Sciatic nerve (tissue), 2 donors: ENCODE results near the gene EOLA1. TPM values are rescaled to one million over a fixed set of nuclear protein-coding genes. Genes with fewer than 3 reads are reported as not detected.
"Not testable (repeated sequence)": the region's sequence is repeated elsewhere in the genome, so short reads cannot be mapped to it uniquely, and the experiment has no call there.

Experiments used
- ATAC-seq: fragments of 200-7000 bp; cut with Tn5 transposase; one replicate; pipeline ENCODE4 v1.9.1; 2020; ENCODE audit warnings: mild to moderate bottlenecking, moderate library complexity
- DNase-seq: peaks from one replicate; pipeline ENCODE4 v3.0.0-alpha.2; 2020; ENCODE audit warnings: low spot score
- intact Hi-C: fragments of 100-400 bp; cut with DNase I; formaldehyde crosslinking; loops from one replicate; pipeline ENCODE4 v1.14.2; 2022
- total RNA-seq: library from RNA; stranded (reverse); fragmentation: NEBNext Ultra II Directional; extraction: Animal tissue kit (Norgen Biotek cat#: 25700); gene quantifications from one replicate; pipeline ENCODE4 v1.2.1, GENCODE V29; 2021
- donor health status: DM: no; HTN: no; CAD: no.
- donor health status: DM: no; HTN: no; CAD: no.

Gene EOLA1
- 18.9 TPM for total RNA-seq

DNA sequence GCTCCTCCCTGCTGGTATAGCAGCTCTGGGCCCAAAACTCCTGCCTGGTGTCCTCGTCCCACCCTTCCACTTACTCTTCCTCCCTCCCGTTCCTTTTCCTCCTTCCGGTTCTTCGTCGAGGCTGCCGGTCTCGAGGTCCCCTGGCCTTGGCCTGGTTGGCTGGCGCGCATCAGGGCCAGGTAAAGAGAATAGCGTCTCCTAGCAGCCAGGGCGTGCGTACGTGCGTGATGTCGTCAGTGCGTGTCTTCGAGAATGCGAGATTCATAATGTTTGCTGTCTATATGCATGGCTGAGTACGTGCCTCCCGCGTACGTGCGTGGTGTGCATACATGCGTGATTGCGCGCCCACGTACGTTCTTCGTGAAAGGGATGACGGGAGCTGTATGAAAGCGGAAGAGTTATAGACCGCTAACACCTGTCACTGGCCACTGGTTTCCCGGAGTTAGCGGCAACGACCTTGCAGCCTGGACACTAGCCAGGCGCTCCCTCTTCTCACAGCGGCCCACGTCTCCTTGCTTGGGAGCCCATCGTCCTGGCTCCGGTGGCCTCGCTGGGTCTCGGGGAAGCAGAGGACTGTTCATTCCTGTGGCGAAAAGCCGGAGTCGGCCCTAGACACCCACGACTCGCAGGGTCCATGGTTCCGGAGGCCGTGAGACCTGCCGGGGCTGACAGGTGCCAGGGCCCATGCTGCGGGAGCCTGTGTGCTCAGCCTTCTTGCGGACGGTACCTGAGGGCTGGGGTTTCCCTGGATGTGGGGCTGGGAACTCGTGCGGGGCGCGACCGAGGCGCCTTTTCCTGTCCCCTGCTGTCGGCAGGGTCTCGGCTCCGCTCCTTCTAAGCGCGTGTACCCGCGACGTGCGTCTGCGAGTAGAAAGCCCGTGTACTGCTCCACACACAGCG is at the start of gene EOLA1:
TSS of gene EOLA1 (plus strand) at position 392 of the 900 bp plus-strand sequence. CDS start 4,619 bp downstream, outside the sequence.
- intact Hi-C loops = no loop called here
- peak; percentile 87 for DNase-seq
- peak; percentile 58 for ATAC-seq

DNA sequence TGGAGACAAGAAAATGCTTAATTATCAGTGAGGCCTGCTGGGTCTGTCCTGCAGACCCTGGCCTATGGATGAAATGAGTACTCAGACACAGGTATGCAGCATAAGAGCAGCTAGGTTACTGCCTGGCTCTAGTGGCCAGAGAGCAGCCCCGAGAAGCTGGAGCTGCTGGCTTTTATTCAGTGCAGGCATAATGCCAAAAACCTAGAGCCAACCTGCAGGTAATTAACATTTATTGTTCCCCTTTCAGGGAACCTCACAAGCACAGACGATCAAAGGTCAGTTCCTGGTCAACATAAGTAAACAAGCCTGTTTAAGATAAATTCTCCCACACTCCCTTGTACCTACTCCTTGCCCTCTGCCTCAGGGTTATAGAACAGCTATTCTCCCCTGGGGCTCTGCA is 49.0 kb upstream of the EOLA1 start:
- DNase-seq (no peak), ATAC-seq (no peak)
- intact Hi-C loops = no loop called here

DNA sequence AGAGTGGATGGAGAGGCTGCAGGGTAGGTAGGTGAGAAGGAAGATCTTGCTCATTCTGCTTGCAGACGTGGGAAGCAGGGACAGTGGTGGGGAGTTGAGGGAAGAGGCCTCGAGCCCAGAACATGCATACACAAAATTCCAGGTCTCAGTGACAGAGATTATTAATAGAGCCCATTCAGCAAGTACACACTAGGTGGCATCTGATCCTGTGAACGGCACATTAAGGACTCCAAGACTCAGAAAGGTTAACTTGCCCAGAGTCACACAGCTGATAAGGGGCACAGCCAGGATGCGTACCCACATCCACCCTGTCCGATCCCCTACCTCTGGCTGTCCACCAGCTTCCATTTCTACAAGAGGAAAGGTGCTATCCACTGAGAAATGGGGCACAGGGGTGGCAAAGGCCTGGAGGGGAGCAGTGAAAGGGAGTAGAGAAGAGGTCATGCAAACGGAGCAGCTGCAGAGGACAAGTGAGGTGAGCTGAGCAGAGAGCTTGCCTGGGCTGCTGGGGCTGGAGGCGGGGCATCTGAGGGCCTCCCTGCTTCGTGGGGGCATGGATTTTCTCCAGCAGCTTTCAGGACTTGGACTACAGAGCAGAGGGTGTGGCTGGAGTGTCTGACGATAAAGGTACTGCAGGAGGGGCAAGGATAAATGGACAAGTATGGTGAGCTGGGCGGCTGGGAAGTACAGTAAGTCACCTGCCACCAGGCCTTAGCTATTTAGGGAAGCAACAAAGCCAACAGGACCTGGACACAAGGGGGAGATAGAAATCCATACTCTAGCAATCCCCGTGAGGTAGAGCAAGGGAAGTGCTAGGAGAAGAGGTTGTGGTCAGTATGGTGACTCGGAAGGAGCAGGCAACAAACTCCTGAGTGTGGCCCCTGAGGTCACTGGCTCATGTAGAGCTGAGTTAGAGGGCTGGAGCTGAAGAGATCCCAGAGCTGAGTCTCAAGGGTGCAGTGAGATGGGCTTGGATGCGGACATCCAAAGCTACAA is 46.9 kb upstream of the EOLA1 start:
- intact Hi-C loops = no loop called here
- no peak for DNase-seq
- peak; percentile 8 for ATAC-seq

DNA sequence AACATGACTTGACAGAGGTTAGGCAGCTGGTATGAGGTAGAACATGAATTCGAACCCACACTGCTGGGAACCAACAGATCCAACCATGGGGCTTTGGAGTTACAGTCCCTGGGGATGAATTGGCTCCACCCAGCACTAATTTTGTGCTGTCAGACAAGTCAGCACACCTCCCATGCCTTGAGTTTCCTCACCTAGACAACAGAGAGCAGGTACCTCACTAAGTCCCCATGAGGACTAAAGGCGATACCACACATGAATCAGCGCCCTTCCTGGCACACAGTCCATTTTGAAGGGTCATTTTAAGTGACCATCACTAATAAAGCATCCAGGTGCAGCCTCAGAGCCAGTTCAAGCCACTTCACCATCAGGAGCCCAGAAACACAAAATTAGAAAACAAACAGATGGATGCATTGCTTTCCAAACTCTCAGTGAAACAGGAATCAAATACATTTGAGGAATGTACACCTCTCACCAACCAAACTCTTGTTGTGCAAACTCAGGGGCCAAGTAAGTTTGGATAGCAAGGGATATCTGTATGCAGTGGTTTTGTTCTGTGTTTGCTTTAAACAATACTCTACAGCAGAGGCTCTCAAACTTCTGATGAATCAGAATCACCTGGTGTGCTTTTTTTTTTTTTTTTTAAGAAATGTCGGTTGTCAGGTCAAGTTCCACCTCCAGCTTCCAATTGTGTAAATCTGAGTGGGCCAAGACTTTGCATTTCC is 45.8 kb upstream of the EOLA1 start:
- ATAC-seq = no peak
- intact Hi-C loops = no loop called here

DNA sequence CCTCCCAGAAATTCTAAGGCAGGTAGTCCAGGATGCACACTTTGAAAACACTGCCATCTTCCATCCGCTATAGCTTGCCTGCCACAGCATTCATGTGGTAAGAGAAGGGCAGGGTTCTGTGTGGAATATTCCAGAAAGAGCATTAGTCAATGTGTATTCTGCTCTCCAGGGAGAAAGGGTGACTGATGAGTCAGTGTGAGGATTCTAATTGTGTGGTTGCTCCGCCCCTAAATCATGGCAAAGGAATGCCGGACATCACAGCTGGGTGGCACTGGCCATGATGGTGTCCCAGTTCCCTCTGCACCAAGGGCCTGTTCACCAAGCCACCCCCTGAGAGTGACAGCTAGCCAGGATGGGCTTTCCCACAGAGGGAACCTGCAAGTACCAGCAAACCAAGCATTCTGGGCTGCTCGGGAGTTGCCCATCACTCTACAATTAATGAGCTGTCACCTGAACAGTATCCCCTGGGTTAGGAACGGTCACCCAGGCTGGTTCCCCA is 45.2 kb upstream of the EOLA1 start:
- DNase-seq (no peak), ATAC-seq (peak; percentile 11)
- intact Hi-C loops = no loop called here

More for the DNA sequence above, 45.8 kb upstream of the EOLA1 start:
- DNase-seq = no peak

DNA sequence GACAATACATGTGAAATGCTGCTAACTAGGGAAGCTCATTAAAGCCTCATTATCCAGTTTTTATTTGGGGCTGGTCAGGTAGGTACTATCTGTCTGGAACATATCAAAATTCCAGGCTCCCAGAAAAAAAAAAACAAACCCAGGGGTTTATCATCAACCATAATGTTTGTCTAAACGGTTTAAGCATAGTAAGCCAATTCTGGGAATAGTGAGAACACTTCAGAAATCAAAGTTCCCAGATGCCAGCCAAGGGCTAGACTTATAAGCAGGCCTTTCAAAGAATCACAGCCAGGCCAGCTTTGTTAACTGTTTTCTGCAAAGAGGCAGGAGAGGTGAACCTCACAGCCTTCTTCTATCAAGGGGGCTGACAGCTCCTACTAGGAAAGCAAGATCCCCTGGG is 43.8 kb upstream of the EOLA1 start:
- ATAC-seq = no peak
- DNase-seq = no peak
- intact Hi-C loops = no loop called here

DNA sequence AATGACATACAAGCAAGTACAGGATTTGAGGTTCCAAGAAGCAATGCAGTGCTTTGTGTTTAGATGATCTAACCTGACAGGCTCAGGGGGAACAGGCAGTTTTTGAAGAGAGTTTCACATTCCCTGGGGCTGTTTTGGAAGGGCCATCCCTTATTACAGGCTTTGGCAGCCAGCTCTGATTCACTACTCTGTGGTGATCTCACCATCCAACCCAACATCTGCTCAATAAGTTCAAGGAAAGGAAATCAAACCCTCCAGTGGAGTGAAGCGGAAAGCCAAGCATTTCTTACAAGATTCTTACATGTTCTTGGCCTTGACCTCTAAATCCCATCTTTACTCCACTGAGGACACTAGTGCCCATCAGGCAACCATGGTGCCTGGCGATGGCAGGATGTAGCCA is 43.2 kb upstream of the EOLA1 start:
- no peak for DNase-seq
- ATAC-seq = no peak
- intact Hi-C loops = no loop called here

DNA sequence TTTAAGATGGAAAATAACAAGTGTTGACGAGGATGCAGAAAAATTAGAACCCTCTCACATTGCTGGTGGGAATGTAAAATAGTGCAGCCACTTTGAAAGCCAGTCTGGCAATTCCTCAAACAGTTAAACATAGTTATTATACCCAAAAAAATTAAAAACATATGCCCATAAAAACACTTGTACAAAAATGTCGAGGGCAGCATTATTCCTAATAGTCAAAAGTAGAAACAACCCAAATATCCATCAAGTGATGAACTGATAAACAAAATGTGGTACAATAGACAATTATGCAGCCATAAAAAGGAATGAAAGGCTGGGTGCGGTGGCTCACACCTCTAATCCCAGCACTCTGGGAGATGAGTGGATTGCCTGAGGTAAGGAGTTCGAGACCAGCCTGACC is 42.0 kb upstream of the EOLA1 start:
- no peak for DNase-seq
- intact Hi-C loops = no loop called here
- no peak for ATAC-seq

DNA sequence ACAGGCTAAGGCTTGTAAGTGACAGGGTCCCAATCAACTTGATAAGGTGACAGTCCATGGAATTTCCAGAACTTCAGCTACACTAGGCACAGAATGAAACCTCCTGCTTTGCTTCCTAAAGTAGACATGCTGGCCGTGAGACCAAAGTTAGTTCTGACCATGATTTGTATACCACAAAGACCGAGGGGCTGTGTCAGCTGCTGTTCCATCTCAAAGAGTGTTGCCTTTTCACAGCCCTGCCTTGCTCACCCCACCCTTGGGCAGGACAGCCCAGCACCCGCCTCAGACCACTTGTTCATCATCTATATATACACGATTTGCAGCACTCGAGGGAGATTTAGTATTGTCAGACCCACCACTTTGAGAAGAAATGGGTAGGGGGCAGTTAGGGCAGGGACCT is 41.0 kb upstream of the EOLA1 start:
- DNase-seq = no peak
- no peak for ATAC-seq
- intact Hi-C loops = no loop called here

DNA sequence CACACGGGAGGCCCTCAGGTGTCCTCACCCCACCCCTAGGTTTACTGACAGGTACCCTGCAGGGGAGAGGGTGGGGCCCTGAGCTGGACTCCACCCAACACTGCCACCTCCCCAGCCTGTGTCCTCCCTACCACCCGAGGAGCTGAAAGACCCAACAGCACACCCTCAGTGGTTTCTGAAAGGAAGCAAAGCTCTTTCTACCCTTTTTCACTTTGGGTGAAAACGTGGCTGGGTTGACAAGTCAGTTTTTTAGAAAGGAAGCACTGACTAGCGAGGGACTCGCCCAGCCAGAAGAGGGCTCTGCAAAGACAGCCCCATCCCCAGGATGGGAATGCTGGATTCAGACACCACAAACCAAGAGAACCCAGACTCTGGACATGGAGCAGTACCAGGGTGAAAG is 37.9 kb upstream of the EOLA1 start:
- DNase-seq, intact Hi-C loops, ATAC-seq: not testable (repeated sequence)

DNA sequence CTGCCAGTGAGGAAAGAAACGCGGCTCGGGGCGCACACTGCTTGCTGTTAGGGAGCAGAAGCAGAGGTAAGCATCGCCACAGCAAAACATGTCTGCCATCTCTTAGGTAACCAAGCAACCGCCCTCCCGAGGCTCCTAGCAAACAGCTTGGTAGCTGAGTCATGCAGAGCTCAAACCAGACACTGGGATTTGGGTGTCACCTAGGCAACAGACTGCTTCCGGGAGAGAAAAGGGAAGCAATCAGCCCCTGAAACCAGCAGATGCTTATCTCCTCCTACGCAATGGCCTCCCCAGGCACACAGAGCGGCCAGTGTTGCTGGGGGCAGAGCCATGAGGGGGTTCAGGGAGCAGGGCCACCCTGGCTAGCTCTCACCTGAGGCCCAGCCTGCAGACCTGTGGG is 37.4 kb upstream of the EOLA1 start:
- peak; percentile 77 for ATAC-seq
- intact Hi-C loops, DNase-seq: not testable (repeated sequence)

DNA sequence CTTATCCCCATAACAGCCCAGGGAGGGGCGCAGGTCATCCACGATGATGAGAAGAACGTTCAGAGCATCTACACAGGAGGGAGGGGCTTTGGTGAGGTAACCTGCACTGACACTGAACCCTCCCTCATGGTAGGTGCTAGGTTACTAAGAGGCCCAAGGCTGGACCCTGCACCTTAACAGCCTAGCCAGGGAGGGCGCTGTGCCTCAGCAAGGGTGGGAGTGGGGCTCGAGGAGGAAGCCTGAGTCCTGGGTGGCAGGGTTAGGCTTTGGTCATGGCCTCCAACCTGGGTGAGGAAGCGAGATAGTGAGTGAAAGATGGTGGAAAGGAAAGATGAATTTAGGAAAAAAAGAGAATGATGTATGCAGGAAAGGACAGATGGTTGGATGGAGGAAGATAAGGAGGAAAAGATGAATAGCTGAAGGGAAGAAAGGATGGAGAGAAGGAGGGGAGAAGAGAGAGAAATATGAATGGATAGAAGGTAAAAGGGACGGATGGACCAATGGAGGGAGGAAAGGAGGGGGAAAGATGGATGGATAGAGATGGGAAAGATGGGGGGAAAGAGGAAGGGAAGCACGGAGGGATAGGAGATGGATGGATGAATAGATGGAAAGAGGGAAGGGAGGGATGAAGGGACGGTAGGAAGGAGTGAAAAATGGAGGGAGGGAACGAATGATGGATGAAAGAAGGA is 36.4 kb upstream of the EOLA1 start:
- DNase-seq = no peak
- peak; percentile 25 for ATAC-seq
- intact Hi-C loops = no loop called here

DNA sequence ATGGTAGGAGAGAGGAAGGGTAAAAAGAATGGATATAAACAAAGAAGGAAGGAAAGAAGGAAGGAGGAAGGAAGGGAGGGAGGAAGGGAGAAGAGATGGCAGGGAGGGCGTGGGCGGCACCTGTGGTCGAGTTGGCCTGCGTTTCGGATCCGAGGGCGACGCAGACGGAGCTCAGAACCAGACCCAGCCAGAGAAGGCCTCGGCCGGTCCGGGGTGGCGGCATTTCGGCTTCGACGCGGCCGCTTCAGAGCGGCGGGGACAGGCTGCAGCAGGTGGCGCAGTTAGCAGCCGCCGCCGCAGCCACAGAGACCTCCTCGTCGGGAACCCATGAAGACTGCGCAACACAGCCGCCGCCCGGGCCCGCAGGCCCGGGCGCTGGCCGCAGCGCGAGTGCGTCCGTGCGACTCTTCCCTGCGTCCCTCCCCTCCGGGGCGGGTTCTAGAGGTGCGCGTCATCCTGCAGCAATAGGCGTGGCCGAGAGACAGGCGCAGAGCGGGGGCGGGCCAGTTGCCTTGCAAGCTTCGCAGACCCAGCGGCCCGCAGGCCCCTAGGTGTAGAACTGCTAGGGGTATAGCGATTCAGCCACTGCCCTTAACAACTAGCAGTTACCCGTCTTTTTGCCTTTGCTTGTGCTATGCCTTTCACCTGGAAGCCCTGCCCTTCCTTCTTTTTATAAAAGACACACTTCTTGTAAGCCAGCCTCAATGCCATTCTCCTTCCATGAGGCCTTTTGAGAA is 35.7 kb upstream of the EOLA1 start, which contains the start of gene IDS:
TSS of gene IDS (minus strand) at position 392 of the 737 bp plus-strand sequence. CDS start at position 223, 169 bp downstream.
- DNase-seq (peak; percentile 92), ATAC-seq (peak; percentile 97)
- intact Hi-C loops = no loop called here

DNA sequence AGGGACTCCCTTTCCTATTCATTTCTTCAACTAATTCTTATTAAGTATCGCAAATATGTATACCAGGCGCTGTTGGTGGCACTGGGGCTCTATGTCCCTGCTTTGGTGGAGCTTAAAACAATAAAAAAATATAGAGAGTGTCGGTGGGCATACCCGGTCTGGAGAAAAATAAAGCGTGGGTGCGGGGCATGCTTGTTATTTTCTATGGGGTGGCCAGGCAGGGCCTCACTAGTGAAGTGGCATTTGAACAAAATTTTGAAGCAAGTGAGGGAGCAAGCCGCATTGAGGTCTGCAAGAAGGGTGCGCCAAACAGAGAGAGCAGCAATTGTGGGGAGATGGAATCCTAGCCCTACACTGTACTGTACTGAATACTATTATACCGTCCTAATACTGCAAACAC is 35.1 kb upstream of the EOLA1 start:
- intact Hi-C loops = no loop called here
- ATAC-seq = no peak
- no peak for DNase-seq

DNA sequence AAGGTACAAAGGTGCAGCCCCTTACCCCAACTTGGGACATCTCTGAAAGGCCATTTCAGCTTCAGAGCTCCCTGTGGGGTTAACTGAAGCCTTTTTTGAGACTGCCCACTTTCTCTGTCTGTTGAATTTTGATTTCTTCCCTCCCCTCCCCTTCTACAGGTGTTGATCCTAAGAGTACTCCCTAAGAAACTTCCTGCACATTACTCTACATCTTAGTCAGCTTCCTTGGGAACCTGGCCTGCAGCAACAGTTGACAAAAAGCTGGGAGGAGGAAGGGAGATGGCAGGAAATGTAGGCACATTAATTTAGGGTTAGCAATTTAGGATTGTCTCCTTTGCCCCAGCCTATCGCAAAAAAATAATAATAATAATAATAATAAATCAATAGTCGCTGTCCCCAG is 34.5 kb upstream of the EOLA1 start:
- DNase-seq (no peak), ATAC-seq (no peak)
- intact Hi-C loops = no loop called here

DNA sequence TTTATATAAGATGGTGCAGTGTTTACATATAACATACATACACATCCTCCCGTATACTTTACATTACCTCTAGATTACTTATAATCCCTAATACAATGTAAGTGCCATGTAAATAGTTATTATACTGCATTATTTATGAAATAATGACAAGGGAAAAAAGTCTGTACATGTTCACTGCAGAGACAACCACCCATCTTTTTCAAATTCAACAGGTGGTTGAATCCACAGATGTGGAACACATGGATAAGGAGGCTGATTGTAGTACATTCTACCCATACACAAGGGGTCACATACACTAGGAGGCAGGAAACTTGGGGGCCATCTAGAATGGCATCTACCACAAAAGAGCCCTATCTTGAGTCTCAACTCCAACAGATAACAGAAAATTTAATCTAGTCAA is 32.3 kb upstream of the EOLA1 start:
- intact Hi-C loops = no loop called here
- DNase-seq = no peak
- ATAC-seq = no peak

DNA sequence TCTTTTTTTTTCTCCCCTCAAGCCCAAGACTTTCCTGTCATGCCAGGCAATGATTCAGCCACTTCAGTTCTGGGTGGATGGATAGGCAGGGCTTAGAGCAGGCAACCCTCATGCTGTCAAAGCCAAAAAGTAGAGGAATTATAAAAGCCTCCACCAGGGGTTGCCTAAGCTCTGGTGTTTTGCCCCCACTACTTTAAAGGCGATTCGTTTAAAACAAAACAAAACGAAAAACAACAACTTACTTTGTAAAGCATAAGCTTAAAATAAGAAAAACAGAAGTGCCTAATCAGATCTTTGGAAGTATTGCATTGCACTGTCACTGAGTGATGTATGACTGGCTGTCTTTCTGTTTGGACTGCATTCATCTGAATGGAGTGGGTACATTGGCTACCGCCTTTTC is 30.4 kb upstream of the EOLA1 start:
- ATAC-seq = no peak
- intact Hi-C loops = no loop called here

DNA sequence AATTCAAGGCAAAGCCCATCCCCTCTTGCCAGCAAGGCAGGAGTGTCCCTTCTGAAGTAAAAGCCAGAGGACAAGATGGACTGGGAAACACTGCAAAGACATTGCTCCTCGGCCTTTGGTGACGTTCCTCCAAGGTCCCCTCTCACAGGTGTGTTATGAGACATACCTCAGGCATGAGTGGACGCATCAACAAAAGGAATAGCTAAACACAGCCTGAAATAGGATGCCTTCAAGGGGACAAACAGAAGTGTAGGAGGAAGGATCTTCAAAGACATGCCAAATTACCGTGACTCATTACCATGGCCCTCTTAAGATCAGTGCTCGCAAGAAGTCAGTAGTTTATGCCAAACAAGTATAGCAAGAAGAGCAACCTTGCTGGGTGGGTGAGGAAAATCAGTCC is 29.7 kb upstream of the EOLA1 start:
- intact Hi-C loops = no loop called here
- no peak for DNase-seq
- no peak for ATAC-seq

More for the DNA sequence above, 30.4 kb upstream of the EOLA1 start:
- DNase-seq = no peak
